Globus pallidus (tissue), 1 donor: ENCODE results near the gene PRKN.

ENCODE experiments used
- DNase-seq: peaks from one replicate; pipeline ENCODE4 v3.0.0-alpha.2; 2015; ENCODE audit warnings: low spot score

The PRKN gene

DNA sequence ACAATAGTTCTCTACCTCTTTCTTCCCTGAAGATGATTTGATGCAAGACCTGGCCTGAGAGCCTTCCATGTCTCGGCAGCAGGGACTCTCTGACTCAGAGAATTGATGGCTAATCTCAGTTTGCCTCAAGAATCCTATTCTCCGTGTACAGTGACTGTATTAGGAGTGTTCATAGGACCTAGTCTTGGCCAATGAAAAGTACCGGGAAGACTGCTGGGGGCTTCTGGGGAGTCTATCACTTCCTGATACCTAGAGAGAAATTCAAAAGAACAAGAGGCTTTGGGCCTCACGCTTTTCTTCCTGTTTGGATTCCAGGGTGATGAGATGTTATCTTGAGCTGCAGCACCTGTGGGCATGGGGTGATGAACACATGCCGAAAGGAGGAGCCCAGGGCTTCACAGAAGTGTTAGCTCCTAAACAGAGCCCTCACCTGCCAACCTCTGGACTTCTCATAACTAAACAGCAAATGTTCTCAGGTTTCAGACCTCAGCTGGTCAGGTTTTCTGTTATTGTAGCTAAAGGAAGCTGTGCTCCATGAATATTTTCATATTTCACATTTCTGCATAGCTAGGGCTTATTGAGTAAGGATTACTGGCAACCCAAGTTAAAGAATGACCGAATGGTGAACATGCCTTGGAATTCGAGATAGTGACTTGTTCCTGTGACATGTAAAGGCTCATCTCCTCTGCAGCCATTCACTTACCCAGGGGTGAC lies 1130.6 kb downstream of the PRKN start:
- no peak for DNase-seq

GRCh38 chr6:161594412-161594811 lies 1133.2 kb downstream of the PRKN start:
- DNase-seq: no peak

GRCh38 chr6:161590961-161591627 lies 1136.5 kb downstream of the PRKN start:
- DNase-seq: no peak

DNA sequence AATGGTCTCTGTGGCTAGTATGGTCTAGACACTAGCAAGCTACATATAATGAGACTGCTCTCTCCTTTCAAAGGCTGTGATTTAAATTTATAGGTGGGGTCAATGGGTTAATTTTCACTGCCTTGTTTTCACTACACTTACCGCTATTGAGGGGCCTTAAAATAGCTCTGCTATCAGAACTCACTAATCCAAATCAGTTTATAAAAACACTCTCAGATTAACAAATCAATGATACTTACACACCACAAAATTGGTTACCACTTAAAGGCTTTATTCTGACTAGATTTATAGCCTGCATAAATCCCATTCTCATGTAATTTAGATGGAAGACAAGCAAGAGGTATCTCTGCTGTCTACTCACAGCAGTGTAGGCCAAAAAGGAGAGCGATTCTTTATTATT lies 1140.7 kb downstream of the PRKN start:
- DNase-seq: no peak

- DNase-seq: no peak
Measured at GRCh38 chr6:161584621-161585340, 1142.8 kb downstream of the PRKN start.

DNA sequence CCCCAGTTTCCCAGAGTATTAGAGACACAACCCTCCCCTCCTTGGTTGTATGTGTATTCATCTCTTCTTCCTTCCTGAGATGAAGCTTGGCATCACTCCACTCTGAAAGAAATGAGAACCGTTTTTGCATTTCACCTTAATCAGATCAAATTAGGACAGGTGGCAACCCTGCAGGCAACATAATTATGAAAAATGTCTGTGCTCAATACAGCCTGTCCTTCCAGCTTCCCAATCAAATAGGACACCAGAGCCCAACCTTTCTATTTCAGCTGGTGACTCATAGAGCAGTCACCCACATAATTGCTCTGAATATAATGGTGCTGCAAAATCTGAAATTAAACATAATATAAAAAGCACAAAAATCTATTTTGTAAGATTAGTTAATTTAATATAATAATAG lies 1143.5 kb downstream of the PRKN start:
- no peak for DNase-seq

- DNase-seq: no peak
Measured at GRCh38 chr6:161583584-161583983, 1144.0 kb downstream of the PRKN start.

DNA sequence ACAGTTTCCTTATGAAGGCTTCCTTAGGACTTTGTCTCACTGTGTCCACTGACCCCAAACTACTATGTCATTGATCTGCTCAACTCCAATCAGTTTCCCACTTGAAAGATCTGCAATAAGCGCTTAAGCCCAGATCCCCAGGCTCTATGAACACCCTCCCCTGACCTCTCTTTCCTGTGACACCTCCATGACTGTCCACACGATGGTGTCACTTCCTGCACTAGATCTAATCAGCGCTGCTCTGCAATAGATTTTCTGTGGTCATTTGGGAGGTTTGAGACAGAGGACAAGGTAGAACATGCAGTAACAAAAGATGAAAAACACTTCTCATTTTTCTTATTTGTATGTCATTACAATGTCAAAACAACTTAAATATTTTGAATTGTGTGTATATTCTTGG lies 1149.1 kb downstream of the PRKN start:
- DNase-seq: no peak

DNA sequence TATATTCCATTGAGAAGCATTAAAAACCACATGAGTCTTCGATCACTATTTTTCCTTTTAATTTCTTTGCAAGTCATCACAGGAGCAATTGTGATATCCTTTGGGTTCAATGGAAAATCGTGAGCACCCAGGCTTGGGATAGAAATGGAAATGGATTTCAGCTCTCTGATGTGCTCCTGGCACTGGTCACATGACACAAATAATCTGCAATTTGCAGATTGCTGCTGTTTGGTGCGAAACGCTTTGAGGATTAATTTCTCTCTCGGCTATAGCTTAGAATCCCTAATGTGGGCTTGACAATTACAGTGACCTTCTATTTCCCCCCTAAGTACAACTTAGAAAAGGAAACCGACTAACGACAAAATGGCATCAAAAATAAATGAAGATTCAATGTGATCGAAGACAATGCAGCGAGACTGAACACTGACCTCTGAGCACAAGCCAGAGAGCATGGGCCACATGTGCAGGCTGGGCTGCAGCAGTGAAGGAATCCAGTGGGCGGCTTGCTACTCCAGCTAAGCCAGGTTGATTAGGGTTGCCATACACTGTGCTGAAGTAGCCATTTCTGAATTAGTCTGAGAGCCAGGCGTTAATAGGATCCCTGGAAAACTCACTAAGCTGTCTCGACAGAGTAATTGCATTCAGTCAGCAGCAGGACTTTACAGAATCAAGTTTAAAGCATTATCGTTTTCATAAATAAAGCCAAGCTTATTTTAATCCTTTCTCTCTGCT lies 1151.9 kb downstream of the PRKN start:
- peak; percentile 43 for DNase-seq

DNA sequence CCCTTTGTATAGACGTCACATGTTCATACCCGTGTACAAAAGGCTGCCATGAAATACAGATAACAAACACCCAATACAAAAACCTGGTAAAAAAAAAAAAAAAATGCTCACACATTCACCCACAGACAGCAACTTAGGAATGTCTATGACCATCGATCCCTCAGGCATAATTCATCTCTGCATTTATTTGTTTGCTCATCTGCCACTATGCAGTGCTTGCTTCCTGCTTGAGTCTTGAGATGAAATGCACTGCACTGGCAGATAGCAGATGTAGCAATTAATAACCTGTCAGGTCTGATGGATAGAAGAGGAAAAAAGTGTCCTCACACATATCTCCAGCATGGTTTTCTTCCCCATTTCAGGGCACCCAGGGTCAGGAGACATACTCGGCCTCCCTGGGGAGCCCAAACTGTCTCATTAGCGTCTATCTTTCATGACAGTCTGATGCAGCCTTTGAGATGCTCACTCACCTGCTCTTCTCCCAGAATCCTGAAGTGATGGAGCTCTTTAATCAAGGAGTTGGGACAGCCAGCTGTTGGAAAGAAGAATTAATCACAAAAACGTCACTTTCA lies 1158.6 kb downstream of the PRKN start:
- no peak for DNase-seq

DNA sequence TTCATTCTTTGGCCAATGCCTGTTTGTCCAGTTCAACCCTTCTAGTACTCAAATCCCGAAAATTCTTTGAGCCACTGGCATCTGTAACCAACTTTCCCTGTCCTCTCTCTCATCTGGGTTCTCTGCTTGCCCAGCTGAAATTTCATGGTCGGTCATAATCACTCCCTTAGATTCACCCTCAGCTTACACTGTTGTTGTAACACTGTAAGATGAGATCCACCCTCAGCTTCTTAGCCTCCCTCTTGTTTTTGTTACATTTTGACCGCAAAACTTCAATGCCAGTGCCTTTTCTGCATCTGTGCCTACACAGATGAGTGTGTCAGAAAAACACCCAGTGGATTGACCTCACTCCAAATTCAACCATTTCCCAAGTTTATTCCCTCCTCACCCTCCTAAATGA lies 1162.6 kb downstream of the PRKN start:
- DNase-seq: no peak

DNA sequence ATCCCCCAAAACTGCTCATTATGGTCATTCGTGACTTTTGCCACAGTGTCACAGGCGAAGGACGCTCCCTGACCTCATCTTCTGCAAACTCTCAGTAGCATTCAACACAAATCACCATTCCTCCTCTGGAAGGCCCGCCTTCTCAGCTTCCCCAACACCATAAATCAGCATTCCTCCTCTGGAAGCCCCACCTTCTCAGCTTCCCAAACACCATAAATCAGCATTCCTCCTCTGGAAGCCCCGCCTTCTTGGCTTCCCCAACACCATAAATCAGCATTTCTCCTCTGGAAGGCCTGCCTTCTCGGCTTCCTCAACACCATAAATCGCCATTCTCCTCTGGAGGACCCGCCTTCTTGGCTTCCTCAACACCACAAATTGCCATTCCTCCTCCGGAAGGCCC lies 1165.7 kb downstream of the PRKN start:
- DNase-seq: no peak

- DNase-seq: no peak
Measured at GRCh38 chr6:161557333-161558107, 1170.0 kb downstream of the PRKN start.

- no peak for DNase-seq
Measured at GRCh38 chr6:161554883-161555282, 1172.7 kb downstream of the PRKN start.

DNA sequence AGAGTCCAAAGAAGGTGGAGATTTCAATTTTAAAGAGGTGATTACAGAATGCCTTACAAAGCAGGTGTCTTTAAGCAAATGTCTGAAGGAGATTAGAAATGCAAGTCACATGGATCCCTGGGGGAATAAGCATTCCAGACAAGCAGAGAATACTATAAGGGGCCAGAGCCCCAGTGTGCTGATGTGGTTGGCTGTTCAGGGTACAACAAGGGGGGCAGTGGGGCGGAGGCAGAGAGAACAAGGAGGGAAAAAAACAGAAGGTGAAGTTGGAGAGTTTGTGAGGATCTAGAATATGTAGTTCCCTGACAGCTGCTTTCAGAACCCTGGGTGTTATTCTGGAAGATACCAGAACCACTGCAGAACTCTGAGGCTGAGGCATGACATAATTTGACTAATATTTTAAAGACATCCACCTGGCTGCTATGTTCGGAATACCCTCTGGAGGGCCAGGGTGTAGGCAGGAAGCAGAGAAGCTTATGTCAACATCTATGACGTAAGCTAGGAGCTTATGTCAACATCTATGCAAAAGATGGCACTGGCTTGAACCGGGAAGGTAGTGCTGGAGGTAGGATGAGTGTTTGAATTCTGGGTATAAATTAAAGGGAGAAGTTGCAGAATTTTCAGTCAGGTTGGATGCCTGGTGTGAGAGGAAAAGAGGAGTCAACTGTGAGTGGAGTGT lies 1177.5 kb downstream of the PRKN start:
- no peak for DNase-seq

DNA sequence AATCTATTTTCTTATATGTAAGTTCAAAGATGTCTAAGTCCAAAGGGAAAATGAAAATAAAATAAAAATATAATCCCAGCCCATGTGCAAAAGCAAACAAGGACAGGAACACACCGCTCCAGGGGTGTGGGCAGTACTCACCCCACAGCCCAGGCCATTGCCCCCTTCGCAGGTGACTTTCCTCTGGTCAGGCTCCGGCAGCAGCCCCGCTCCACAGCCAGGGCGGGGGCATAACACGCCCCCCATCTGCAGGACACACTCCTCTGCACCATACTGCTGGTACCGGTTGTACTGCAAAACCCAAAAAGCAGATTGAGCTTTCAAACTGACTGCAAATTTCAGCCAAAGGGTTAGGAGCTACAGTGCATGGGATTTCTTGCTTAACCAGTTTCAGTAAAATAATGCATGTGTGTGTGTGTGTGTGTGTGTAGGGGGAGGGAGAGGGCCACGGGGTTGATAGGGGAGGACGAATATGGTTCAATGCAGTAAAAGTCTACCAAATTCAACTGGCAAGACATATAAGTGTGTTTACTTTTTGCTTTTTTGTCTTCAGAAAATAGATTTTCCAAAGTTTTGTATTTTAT lies 1178.8 kb downstream of the PRKN start:
- DNase-seq: no peak

DNA sequence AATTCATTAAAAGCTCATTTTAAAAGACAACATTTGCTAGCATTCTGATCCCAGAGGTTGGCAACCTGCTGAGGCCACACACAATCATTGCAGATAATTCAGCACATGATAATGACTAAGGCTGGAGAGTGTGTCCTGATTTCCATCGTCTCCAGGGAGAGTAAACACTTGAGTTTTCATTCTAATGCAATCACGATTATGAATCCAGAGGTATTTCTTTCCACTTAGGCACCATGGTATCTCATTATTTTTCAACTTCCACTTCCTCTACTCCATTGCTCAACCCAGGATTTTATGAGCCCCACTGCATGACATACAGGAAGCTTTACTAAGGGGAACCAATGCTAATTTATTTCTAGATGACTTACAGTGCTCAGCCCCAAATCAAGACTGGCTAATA lies 1179.9 kb downstream of the PRKN start:
- DNase-seq: no peak

GRCh38 chr6:161546632-161547031 lies 1180.9 kb downstream of the PRKN start:
- no peak for DNase-seq

DNA sequence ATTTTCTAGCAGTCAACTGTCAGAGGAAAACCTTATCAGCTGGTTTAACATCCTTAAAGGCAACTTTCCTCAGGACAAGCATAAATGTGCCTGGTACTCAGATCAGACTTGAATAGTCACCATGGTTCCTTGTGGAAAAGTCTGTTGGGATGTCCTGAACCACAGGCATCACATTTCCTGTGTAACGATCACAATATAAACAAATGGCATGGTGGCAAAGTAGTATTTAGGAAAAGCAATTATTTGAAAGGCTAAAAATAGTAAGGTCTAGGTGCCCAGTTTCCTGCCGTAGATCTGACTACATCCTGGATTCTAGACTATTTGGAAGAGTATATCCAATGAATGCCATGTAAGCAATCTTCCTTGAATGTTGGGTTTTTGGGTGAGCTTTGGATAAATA lies 1181.8 kb downstream of the PRKN start:
- no peak for DNase-seq

DNA sequence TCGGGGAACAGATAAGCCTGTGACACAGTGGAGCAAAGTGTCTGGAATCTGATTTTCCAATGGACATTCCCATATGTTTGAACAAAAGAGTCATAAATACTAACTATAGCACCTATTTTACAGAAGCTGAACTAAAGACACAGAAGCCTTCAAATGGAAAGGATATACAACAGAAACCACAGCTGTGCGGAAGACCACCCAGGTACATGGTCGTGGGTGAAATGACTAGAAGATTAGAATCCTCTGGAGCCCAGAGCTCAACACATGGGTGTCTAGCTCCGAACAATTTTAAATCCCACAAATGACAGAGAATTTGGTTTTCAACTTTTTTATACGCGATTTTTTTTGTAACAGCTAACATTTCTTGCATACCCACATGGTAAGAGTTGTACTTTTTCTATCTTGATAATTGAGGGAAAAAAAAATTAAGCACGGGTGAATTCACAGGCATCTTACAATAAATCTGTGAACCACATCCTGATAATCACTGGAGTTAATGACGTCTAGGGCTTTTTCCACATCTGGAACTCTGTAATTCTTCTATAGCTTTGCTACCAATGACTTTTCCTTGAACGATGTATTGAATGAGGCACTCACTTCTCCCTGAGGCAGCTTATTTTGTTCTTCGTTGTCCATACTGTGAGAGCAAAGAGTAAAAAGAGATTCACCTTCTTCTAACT lies 1182.6 kb downstream of the PRKN start:
- no peak for DNase-seq
